ENCODE measurements around the gene TMEM190.

The TMEM190 gene

DNA sequence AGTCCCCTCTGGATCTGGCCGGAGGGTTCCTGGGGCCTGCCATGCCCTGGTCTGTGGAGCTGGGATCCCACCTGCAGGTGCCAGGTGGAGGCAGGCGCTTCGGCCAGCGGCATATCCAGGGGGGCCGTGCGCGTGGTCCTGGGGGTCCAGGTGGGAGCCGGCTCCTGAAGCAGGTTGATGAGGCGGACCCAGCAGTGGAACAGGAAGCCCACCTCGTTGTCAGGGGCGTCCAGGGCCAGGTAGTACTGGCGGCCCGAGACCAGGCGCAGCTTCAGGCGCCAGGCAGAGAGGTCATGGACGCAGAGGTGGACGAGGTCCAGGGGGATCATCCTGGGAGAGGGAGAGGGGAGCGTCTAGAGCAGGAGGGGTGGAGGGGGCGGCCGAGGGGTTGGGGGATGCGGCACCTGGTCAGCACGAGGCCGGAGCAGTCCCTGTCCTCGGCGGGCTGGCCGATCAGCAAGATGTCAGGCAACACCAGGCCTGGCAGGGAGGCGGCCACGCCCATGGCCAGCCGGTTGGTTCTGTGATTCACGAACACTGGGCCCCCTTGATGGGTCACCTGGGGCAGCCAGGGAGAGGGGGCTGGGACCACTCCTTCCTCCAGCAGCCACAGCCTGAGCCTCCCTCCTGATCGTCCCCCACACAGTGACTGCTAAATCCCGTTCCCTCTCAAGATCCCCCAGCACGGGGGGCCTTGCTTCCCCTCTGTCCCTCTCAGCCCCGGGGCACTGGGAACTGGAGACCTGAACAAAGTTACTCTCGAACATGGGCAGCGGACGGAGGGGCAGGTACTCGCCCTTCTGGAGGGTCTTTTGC is 14.2 kb upstream of the TMEM190 start:
- peaks cover 15% of the 10 kb centered on the region for H3K27me3 Mint-ChIP-seq (ENCODE audit: low read depth, poor library complexity)
- no peaks in the 10 kb centered on the region for H3K9me3 Mint-ChIP-seq
- H3K4me3 Mint-ChIP-seq = no peak overlapping the region
- no peak overlapping the region for H3K27ac Mint-ChIP-seq
- TF ChIP-seq, protein P1, sequence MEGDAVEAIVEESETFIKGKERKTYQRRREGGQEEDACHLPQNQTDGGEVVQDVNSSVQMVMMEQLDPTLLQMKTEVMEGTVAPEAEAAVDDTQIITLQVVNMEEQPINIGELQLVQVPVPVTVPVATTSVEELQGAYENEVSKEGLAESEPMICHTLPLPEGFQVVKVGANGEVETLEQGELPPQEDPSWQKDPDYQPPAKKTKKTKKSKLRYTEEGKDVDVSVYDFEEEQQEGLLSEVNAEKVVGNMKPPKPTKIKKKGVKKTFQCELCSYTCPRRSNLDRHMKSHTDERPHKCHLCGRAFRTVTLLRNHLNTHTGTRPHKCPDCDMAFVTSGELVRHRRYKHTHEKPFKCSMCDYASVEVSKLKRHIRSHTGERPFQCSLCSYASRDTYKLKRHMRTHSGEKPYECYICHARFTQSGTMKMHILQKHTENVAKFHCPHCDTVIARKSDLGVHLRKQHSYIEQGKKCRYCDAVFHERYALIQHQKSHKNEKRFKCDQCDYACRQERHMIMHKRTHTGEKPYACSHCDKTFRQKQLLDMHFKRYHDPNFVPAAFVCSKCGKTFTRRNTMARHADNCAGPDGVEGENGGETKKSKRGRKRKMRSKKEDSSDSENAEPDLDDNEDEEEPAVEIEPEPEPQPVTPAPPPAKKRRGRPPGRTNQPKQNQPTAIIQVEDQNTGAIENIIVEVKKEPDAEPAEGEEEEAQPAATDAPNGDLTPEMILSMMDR (IDR thresholded peaks at IDR 0.05) = no peak
- no peaks in the 10 kb centered on the region for H3K36me3 Mint-ChIP-seq (ENCODE audit: low read depth)
- DNase-seq = no peak
- H3K4me1 Mint-ChIP-seq = peaks cover 28% of the 10 kb centered on the region

DNA sequence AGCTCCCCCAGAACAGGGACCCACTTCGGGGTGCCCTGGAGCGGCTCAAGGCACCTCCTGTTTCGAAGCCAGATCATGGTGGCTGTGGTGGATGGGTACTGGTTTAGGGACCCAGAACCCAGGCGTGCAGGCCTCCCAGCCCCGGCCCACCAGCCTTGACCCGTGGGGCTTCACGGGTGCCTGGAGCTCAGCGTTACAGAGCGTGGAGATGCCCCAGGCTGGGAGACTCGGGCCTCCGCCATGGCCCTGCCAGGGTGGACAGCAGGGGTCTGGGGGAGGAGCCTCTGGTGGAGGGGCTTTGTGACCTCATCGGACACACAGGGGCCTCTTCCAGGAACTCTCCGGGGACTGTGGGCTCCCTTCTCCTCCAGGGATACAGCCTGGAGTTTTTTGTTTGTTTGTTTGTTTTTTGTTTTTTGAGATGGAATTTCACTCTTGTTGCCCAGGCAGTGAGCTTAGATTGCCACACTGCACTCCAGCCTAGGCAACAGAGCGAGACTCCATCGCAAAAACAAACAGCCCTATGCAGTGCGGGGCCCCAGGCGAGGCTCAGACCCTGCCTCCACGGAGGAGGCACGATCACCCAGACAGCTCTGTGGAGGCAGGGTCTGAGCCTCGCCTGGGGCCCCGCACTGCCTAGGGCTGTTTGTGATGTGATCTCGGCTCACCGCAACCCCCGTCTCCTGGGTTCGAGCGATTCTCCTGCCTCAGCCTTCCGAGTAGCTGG is 13.5 kb upstream of the TMEM190 start, which contains the start of gene GARIN5B:
GARIN5B (minus strand) TSS at position 271 of the 727 bp plus-strand sequence; CDS start at position 77, 194 bp downstream.
- Mint-ChIP-seq H3K4me1 (peaks cover 26% of the 10 kb centered on the region), H3K4me3 (no peak within 1 kb of the TSS), H3K36me3 (ENCODE audit: low read depth) (no peaks in the 10 kb centered on the region), H3K9me3 (no peaks in the 10 kb centered on the region), H3K27ac (no peak within 1 kb of the TSS), H3K27me3 (ENCODE audit: low read depth, poor library complexity) (peaks cover 12% of the 10 kb centered on the region)
- peak; percentile 49 for DNase-seq
- TF ChIP-seq, protein P1 (IDR thresholded peaks at IDR 0.05) = no peak

DNA sequence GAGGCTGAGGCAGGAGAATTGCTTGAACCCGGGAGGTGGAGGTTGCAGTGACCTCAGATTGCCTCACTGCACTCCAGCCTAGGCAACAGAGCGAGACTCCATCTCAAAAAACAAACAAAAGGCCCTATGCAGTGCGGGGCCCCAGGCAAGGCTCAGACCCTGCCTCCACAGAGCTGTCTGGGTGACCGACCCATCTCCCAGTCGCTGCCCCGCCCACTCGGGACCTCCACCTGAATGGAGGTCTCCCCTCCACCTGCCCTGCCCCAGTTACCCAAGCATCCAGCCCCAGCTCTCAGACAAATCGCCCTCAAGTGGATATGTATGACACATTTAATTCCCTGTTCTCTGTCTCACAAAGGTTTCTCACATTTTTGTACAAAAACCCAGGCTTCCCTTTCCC is 11.4 kb upstream of the TMEM190 start:
- H3K9me3 Mint-ChIP-seq = no peaks in the 10 kb centered on the region
- DNase-seq = no peak
- no peak overlapping the region for H3K27ac Mint-ChIP-seq
- no peaks in the 10 kb centered on the region for H3K36me3 Mint-ChIP-seq (ENCODE audit: low read depth)
- TF ChIP-seq, protein P1 (IDR thresholded peaks at IDR 0.05) = no peak
- H3K4me1 Mint-ChIP-seq = peaks cover 26% of the 10 kb centered on the region
- no peak overlapping the region for H3K4me3 Mint-ChIP-seq
- peaks cover 18% of the 10 kb centered on the region for H3K27me3 Mint-ChIP-seq (ENCODE audit: low read depth, poor library complexity)

DNA sequence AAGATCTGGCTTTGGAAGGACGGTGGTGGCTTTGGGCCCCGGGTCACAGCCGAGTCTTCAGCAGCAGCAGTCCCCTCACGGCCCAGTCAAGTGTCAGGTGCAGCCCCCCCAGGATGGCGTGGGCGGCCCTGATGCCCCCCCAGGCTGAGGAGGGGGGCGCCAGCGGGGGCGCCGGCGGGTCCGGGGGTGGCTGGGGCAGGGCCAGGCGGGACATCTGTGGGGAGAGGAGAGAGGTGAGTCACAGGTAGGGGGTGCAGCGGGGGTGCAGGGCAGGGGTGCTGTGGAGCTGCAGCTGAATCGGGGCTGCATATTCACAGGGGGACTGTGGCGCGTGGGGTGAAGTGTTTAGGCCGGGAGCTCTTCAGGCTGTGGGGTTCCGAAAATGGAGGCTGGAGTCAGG is 10.7 kb upstream of the TMEM190 start:
- no peak for DNase-seq
- H3K27me3 Mint-ChIP-seq (ENCODE audit: low read depth, poor library complexity) = peaks cover 25% of the 10 kb centered on the region
- no peak overlapping the region for H3K27ac Mint-ChIP-seq
- H3K4me3 Mint-ChIP-seq = peak overlapping the region; percentile 58
- TF ChIP-seq, protein P1 (IDR thresholded peaks at IDR 0.05) = no peak
- peaks cover 33% of the 10 kb centered on the region for H3K4me1 Mint-ChIP-seq
- no peaks in the 10 kb centered on the region for H3K36me3 Mint-ChIP-seq (ENCODE audit: low read depth)
- no peaks in the 10 kb centered on the region for H3K9me3 Mint-ChIP-seq

DNA sequence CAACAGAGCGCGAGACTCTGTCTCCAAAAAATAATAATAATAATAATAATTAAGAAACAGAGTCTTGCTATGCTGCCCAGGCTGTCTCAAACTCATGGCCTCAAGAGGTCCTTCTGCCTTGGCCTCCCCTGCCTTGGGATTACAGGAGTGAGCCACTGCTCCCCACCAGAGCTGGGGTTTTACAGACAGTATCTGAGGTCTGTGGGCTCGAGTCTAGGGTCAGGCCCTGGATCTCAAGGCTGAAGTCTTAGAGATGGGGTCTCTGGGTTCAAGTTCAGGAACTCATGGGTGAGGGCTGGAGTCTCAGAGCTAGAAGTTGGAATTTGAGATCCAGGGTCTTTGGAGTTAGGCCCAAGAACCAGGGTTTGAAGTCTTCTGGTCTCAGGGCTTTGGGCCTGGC is 9.8 kb upstream of the TMEM190 start:
- no peak for DNase-seq
- peaks cover 33% of the 10 kb centered on the region for H3K27me3 Mint-ChIP-seq (ENCODE audit: low read depth, poor library complexity)
- no peak overlapping the region for H3K4me3 Mint-ChIP-seq
- no peaks in the 10 kb centered on the region for H3K36me3 Mint-ChIP-seq (ENCODE audit: low read depth)
- no peaks in the 10 kb centered on the region for H3K9me3 Mint-ChIP-seq
- H3K4me1 Mint-ChIP-seq = peaks cover 36% of the 10 kb centered on the region
- no peak overlapping the region for H3K27ac Mint-ChIP-seq
- TF ChIP-seq, protein P1 (IDR thresholded peaks at IDR 0.05) = no peak

Data from nephron progenitor cell (in vitro differentiated cells).